ENCODE measurements around the gene SELENOM. TPM values are rescaled to one million over a fixed set of nuclear protein-coding genes. Genes with fewer than 3 reads are reported as not detected.
"Not testable (repeated sequence)": the region's sequence is repeated elsewhere in the genome, so short reads cannot be mapped to it uniquely, and the experiment has no call there.

Gene SELENOM
- total RNA-seq, 1 donor from 2014 or later, result 33.1 TPM

- DNase-seq, result no peak
Observed at GRCh38 chr22:31090217-31091085, 16.9 kb downstream of the SELENOM start.

- DNase-seq, result no peak
Observed at GRCh38 chr22:31089160-31090100, 17.9 kb downstream of the SELENOM start.

- no peak for DNase-seq
Observed at GRCh38 chr22:31088233-31088986, 19.0 kb downstream of the SELENOM start.

GRCh38 chr22:31087744-31088215 lies 19.6 kb downstream of the SELENOM start:
- no peak for DNase-seq

- no peak for DNase-seq
Observed at GRCh38 chr22:31086703-31087330, 20.6 kb downstream of the SELENOM start.

GRCh38 chr22:31085928-31086327 lies 21.4 kb downstream of the SELENOM start:
- no peak for DNase-seq

GRCh38 chr22:31085493-31085824 lies 21.9 kb downstream of the SELENOM start:
- DNase-seq, result no peak

GRCh38 chr22:31084811-31085492 lies 22.4 kb downstream of the SELENOM start:
- peak; percentile 74 for DNase-seq

GRCh38 chr22:31083923-31084810 lies 23.2 kb downstream of the SELENOM start:
- DNase-seq, result no peak

GRCh38 chr22:31083377-31083768 lies 24.0 kb downstream of the SELENOM start:
- DNase-seq, result no peak

GRCh38 chr22:31082606-31083376 lies 24.6 kb downstream of the SELENOM start:
- DNase-seq, result peak; percentile 59

- no peak for DNase-seq
Observed at GRCh38 chr22:31081963-31082605, 25.3 kb downstream of the SELENOM start.

- DNase-seq, result peak; percentile 91
Observed at GRCh38 chr22:31080848-31081649, 26.3 kb downstream of the SELENOM start, which contains the start of gene SMTN. Gene SMTN (plus strand): TSS chr22:31081318. CDS start chr22:31083259, 1,941 bp downstream.

GRCh38 chr22:31080164-31080847 lies 27.1 kb downstream of the SELENOM start:
- DNase-seq, result peak; percentile 49

GRCh38 chr22:31079095-31079642 lies 28.2 kb downstream of the SELENOM start:
- DNase-seq, result no peak

GRCh38 chr22:31078389-31078788 lies 29.0 kb downstream of the SELENOM start:
- not testable (repeated sequence) for DNase-seq

GRCh38 chr22:31077681-31078080 lies 29.7 kb downstream of the SELENOM start:
- no peak for DNase-seq

Measured in skin of body (tissue), 2 donors.